GM18505 (cell line): ENCODE data around the gene FOXC1.

Experiments
- ATAC-seq: cut with Tn5 transposase; IDR thresholded peaks from one replicate; pipeline ENCODE4 v1.9.1; 2021; ENCODE audit not compliant: unreplicated experiment
- POLR2A ChIP-seq: IDR thresholded peaks from 4 replicates; pipeline ENCODE4 v1.6.1; 2011; ENCODE audit warnings: borderline replicate concordance; ENCODE audit not compliant: insufficient read depth, insufficient read length; ENCODE audit errors: extremely low read depth

The FOXC1 gene

GRCh38 chr6:1609648-1610496 lies at the start of gene FOXC1:
Gene FOXC1, plus strand, starts transcription at chr6:1609915. Its CDS starts 531 bp downstream, at chr6:1610446.
- TF ChIP-seq POLR2A = no peak
- peak; percentile 51 for ATAC-seq

- no peak for ATAC-seq
- no peak for TF ChIP-seq POLR2A
Observed at GRCh38 chr6:1560281-1561058, 49.2 kb upstream of the FOXC1 start.

- ATAC-seq = no peak
- no peak for TF ChIP-seq POLR2A
Observed at GRCh38 chr6:1561355-1561754, 48.4 kb upstream of the FOXC1 start.

GRCh38 chr6:1562171-1562955 lies 47.4 kb upstream of the FOXC1 start:
- TF ChIP-seq POLR2A = no peak
- no peak for ATAC-seq

GRCh38 chr6:1569377-1569776 lies 40.3 kb upstream of the FOXC1 start:
- no peak for TF ChIP-seq POLR2A
- no peak for ATAC-seq

GRCh38 chr6:1570848-1571247 lies 38.9 kb upstream of the FOXC1 start:
- no peak for TF ChIP-seq POLR2A
- ATAC-seq = no peak

GRCh38 chr6:1572892-1573291 lies 36.8 kb upstream of the FOXC1 start:
- no peak for ATAC-seq
- TF ChIP-seq POLR2A = no peak

- ATAC-seq = no peak
- TF ChIP-seq POLR2A = no peak
Observed at GRCh38 chr6:1574083-1574761, 35.5 kb upstream of the FOXC1 start.

- no peak for TF ChIP-seq POLR2A
- ATAC-seq = no peak
Observed at GRCh38 chr6:1574890-1575209, 34.9 kb upstream of the FOXC1 start.

GRCh38 chr6:1575210-1576041 lies 34.3 kb upstream of the FOXC1 start:
- ATAC-seq = no peak
- TF ChIP-seq POLR2A = no peak

GRCh38 chr6:1576166-1576565 lies 33.5 kb upstream of the FOXC1 start:
- TF ChIP-seq POLR2A = no peak
- ATAC-seq = no peak

- ATAC-seq = no peak
- no peak for TF ChIP-seq POLR2A
Observed at GRCh38 chr6:1576711-1577110, 33.0 kb upstream of the FOXC1 start.

GRCh38 chr6:1577146-1577680 lies 32.5 kb upstream of the FOXC1 start:
- ATAC-seq = no peak
- no peak for TF ChIP-seq POLR2A
